ENCODE data around the gene NADK2.

The NADK2 gene

DNA sequence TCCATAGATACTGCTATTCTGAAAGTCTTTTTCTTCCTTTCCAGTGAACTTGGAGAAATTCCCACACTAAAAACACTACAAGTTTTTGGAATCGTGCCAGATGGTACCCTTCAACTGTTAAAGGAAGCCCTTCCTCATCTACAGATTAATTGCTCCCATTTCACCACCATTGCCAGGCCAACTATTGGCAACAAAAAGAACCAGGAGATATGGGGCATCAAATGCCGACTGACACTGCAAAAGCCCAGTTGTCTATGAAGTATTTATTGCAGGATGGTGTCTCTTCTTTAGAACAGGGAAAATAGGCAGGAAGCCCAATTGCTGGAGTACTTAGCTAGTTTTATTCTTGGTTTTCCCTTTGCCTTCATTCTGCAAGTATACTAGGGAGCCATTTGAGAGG is 60.0 kb downstream of the NADK2 start:
- Histone ChIP-seq H3K9me3 (ENCODE audit: severe bottlenecking) (peaks cover 3% of the 10 kb centered on the region), H3K4me3 (ENCODE audit: low read depth, low read length) (no peak overlapping the region), H3K27ac (no peak overlapping the region), H3K27me3 (ENCODE audit: insufficient read depth, low read depth, severe bottlenecking) (no peaks in the 10 kb centered on the region), H3K36me3 (peaks cover 74% of the 10 kb centered on the region)
- DNase-seq, result no peak
- TF ChIP-seq, protein P1, sequence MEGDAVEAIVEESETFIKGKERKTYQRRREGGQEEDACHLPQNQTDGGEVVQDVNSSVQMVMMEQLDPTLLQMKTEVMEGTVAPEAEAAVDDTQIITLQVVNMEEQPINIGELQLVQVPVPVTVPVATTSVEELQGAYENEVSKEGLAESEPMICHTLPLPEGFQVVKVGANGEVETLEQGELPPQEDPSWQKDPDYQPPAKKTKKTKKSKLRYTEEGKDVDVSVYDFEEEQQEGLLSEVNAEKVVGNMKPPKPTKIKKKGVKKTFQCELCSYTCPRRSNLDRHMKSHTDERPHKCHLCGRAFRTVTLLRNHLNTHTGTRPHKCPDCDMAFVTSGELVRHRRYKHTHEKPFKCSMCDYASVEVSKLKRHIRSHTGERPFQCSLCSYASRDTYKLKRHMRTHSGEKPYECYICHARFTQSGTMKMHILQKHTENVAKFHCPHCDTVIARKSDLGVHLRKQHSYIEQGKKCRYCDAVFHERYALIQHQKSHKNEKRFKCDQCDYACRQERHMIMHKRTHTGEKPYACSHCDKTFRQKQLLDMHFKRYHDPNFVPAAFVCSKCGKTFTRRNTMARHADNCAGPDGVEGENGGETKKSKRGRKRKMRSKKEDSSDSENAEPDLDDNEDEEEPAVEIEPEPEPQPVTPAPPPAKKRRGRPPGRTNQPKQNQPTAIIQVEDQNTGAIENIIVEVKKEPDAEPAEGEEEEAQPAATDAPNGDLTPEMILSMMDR (IDR thresholded peaks at IDR 0.05; ENCODE audit: low read depth, low read length), result no peak

DNA sequence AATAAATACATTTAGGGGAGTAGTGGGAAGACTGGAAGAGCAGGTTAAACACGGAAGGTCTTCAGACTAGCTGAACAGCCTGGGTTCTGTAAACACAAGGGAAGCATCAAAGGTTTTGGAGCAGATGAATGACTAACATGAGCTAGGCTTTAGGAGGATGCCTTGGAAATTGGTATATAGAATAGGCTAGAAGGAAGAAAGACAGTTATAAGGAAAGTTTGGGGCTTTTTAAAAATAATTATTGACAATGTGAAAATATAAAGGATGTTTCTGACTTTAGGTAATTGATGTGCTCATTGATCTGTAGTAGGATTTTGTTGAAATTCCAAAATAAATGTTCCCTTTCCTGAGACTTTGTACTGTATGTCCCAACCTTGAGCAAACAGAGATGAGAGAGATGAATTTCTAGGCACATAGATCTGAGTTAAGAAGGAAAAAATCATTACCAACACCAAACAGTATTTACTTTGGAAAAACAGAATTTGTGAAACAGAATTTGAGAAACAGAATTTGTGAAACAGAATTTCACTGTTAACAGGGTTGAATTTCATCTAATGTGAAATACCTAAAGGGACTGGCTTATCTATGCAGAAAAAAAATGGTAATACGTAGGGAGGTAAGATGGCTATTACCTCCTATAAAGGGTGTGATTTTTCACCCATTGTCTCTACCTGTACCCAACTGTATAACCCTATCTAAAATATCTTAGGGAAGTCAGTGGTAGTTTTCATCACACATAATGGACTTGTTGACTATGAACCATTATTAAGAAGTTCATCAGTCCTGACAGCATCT is 61.0 kb downstream of the NADK2 start:
- H3K27ac ChIP-seq, result no peak overlapping the region
- H3K27me3 ChIP-seq (ENCODE audit: insufficient read depth, low read depth, severe bottlenecking), result no peaks in the 10 kb centered on the region
- no peak overlapping the region for H3K4me3 ChIP-seq (ENCODE audit: low read depth, low read length)
- H3K36me3 ChIP-seq, result peaks cover 74% of the 10 kb centered on the region
- peaks cover 3% of the 10 kb centered on the region for H3K9me3 ChIP-seq (ENCODE audit: severe bottlenecking)
- TF ChIP-seq, protein P1 (IDR thresholded peaks at IDR 0.05; ENCODE audit: low read depth, low read length), result no peak
- no peak for DNase-seq

DNA sequence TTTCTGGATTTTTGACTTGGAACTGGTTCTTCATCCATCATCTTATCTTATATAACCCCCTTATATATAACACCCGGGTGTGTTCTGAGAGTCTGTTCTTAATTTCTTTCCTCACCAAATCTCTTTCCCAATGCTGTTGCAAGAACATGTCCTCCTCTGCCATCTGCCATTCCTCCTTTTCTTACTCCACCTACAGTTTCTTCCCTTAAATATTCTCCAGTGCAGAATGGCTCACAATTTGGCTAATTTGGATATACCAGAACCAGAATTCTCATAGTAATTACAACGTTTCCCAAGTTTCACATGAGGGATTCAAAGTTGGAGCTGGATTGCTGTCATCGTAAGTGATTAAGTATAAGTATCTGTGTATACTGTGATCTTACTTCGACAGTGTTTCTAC is 61.8 kb downstream of the NADK2 start:
- Histone ChIP-seq H3K9me3 (ENCODE audit: severe bottlenecking) (peaks cover 3% of the 10 kb centered on the region), H3K27me3 (ENCODE audit: insufficient read depth, low read depth, severe bottlenecking) (no peaks in the 10 kb centered on the region), H3K36me3 (peaks cover 78% of the 10 kb centered on the region), H3K4me3 (ENCODE audit: low read depth, low read length) (no peak overlapping the region), H3K27ac (no peak overlapping the region)
- TF ChIP-seq, protein P1 (IDR thresholded peaks at IDR 0.05; ENCODE audit: low read depth, low read length), result no peak
- no peak for DNase-seq

DNA sequence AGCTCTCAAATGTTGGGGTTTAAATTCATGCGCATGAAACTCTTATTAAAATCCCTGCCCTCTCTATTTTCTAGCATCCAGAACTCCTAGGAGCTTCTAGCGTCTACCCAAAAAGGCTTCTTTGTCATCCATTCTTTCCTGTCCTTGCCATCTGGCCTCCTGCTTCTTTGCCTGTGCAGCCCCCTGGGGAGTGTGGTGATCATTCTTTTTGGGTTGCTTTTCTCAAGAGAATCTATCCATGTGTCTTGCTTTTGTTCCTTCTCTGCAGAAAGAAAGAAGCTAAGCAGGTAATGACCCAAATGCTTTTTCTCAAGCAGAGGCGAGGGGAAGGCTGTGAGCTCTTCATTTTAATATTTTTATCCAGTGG is 63.2 kb downstream of the NADK2 start:
- TF ChIP-seq, protein P1 (IDR thresholded peaks at IDR 0.05; ENCODE audit: low read depth, low read length), result no peak
- Histone ChIP-seq H3K36me3 (peaks cover 82% of the 10 kb centered on the region), H3K27me3 (ENCODE audit: insufficient read depth, low read depth, severe bottlenecking) (no peaks in the 10 kb centered on the region), H3K9me3 (ENCODE audit: severe bottlenecking) (no peaks in the 10 kb centered on the region), H3K27ac (no peak overlapping the region), H3K4me3 (ENCODE audit: low read depth, low read length) (no peak overlapping the region)
- no peak for DNase-seq

DNA sequence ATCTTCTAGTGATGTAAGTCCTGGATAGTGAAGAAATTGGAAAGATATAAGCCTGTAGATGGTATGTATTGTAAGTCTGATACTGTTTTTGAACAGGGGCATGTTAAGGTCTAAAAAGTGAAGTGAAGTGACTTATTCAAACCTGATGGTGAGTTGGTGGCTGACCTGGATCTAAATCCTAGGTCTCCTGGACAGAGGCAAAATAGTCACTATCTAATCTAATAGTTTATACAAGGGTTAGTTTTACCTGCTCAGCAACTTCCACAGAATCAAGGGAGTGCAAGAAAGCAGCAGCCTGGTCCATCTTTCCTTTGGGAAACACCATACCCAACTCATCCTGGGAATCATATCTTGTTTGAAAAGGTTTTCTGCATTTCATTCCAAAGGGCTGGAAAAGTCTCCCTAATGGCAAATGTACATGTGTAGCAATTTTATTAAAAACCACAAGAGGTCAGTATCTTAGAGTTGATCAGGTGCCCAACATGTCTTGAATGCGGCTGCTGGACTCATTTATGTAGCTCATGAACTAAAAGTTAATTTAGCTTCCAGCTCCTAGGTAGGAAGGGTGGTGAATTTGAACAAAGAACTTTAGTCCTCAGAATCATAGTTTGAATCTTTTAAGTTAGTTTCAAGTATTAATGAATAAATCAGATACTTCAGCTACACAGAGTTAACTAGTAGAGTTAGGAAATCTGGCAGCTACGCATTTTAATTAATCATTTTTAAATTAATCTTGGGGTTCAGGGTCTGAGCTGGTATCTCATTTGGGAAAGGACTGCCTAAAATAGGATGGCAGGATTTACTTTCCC is 63.8 kb downstream of the NADK2 start:
- Histone ChIP-seq H3K4me3 (ENCODE audit: low read depth, low read length) (no peak overlapping the region), H3K9me3 (ENCODE audit: severe bottlenecking) (no peaks in the 10 kb centered on the region), H3K27ac (no peak overlapping the region), H3K27me3 (ENCODE audit: insufficient read depth, low read depth, severe bottlenecking) (no peaks in the 10 kb centered on the region), H3K36me3 (peaks cover 85% of the 10 kb centered on the region)
- TF ChIP-seq, protein P1 (IDR thresholded peaks at IDR 0.05; ENCODE audit: low read depth, low read length), result peak; percentile 32; the same call in 1 of the 2 replicates
- peak; percentile 16 for DNase-seq
